Naive B cell (primary cell): ENCODE measurements around the gene FKBP5. TPM values are rescaled to one million over a fixed set of nuclear protein-coding genes. Genes with fewer than 3 reads are reported as not detected.
"Not testable (repeated sequence)": the region's sequence is repeated elsewhere in the genome, so short reads cannot be mapped to it uniquely, and the experiment has no call there.

Source experiments
- ATAC-seq, 2 donors: fragments of 150-1000 bp; cut with Tn5 transposase; 2 replicates each; pipeline ENCODE4 v1.10.0; 2021; ENCODE audit warnings: low read depth in 2 of 2, mild to moderate bottlenecking in 2 of 2, moderate library complexity in 2 of 2
- DNase-seq: peaks from one replicate; pipeline ENCODE4 v3.0.0; 2022
- H3K27ac Mint-ChIP-seq, 6 donors: one replicate each; pipeline ENCODE4 v1.8.0; 2020 to 2022; ENCODE audit warnings: mild to moderate bottlenecking in 6 of 6, mixed read lengths in 6 of 6, moderate library complexity in 5 of 6, inconsistent platforms in 2 of 6
- H3K27me3 Mint-ChIP-seq, 3 donors: one replicate each; pipeline ENCODE4 v1.8.0; 2021 to 2022; ENCODE audit warnings: mixed read lengths in 3 of 3, mild to moderate bottlenecking in 1 of 3
- H3K36me3 Mint-ChIP-seq, 2 donors: one replicate each; pipeline ENCODE4 v1.8.0; 2020 to 2022; ENCODE audit warnings: mixed read lengths in 2 of 2, inconsistent platforms in 1 of 2, mild to moderate bottlenecking in 1 of 2
- H3K4me1 Mint-ChIP-seq, 3 donors: one replicate each; pipeline ENCODE4 v1.8.0; 2020 to 2022; ENCODE audit warnings: mixed read lengths in 3 of 3, inconsistent platforms in 1 of 3, mild to moderate bottlenecking in 1 of 3, moderate library complexity in 1 of 3
- H3K4me3 Mint-ChIP-seq, 8 donors: one replicate each; pipeline ENCODE4 v1.8.0; 2020 to 2022; ENCODE audit warnings: mild to moderate bottlenecking in 8 of 8, mixed read lengths in 8 of 8, moderate library complexity in 8 of 8, inconsistent platforms in 2 of 8
- H3K9me3 Mint-ChIP-seq, 7 donors: one replicate each; pipeline ENCODE4 v1.8.0; 2020 to 2022; ENCODE audit warnings: mixed read lengths in 7 of 7, mild to moderate bottlenecking in 5 of 7, inconsistent platforms in 2 of 7, moderate library complexity in 1 of 7
- polyA plus RNA-seq, 6 donors: library from polyadenylated mRNA; unstranded; fragments of 300-500 nt; fragmentation: Illumina TruSeq; gene quantifications; one replicate each; pipeline ENCODE4 v1.2.3, GENCODE V29; 2021; ENCODE audit warnings: low read depth in 6 of 6

The FKBP5 gene
- polyA plus RNA-seq, 6 donors from 2014 or later: 6.7 to 80.8 (median 15.1) TPM

DNA sequence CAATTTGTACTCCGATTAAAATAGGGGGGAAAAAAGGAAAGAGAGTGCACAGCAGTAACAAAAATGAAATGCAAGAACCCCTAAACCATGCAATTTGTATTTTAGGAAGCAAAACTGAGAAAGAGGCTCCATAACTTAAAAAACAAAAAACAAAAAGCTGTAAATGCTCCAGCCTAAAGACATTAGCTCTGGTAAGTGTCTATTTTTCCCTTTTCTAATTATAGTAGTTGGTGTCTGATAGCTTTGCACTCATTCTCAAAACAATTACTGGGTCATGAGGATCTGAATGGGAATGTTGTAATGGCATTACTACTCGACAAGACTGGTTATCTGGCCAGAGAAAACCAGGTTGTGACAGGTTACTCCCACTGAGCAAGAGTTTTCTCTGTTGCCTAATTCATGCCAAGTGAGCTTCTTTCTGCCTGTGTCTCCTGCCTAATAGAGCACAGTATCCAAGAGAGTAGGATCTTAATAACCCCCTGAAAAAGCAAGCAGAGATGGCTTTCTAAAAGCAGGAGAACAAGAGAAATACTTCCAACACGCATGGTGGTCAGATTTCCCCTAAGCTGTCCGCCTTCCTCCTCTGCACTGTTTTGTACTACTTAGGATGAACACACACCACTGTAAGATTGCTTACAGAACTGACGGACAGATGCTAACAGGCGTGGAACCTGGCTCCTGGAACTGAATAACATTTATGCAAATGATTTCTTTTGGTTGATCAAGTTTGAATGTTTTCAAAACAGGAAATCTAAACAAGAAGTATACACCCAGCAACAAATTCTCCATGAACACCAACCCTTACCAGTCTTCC lies 86.4 kb downstream of the FKBP5 start:
- Mint-ChIP-seq H3K9me3 (no peaks in the 10 kb centered on the region), H3K4me1 (peaks cover 26 to 33% (median 31%) of the 10 kb centered on the region in 3 donors), H3K4me3 (peak overlapping the region; percentile 51 to 90 (median 70)), H3K27me3 (no peaks in the 10 kb centered on the region), H3K27ac (peak overlapping the region; percentile 9 to 94 (median 56)), H3K36me3 (peaks cover 0 to under 1% of the 10 kb centered on the region in 2 donors)
- ATAC-seq (peak; percentile 68 to 79), DNase-seq (peak; percentile 5)

DNA sequence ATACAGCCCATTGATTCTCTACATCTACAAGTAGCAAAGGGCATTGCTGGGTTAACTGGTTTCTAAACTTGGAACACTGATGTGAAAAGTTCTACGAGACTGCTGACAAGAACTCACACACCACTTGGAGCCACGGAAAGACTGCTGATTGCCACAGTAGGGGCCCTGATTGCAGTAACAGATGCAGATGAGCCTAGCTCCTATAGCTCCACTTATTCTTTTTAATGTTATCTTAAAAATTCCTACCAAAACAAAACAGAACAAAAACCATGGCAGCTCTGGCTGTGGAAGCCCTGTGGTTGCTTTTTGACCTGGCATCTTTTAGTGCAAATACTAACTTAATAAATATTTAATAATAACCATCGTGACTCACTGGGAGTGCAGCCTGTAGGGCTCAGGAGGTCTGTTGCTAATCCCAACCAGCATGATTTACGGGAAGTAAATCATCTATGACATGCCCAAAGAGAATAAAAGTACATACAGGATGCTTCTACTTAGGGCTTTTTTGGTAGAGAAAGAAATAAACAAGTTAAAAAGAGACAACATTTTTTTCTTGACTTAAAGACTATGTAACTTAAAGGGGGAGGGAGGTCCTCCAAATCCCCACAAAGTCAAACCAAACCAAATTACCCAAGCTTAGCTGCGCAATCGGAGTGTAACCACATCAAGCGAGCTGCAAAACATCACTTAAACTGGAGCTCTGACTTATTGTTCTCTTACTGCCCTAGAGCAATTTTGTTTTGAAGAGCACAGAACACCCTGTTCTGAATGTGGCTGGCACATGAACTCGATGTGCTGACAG lies 87.2 kb downstream of the FKBP5 start:
- Mint-ChIP-seq H3K27me3 (no peaks in the 10 kb centered on the region), H3K4me1 (peaks cover 29 to 33% (median 31%) of the 10 kb centered on the region in 3 donors)

DNA sequence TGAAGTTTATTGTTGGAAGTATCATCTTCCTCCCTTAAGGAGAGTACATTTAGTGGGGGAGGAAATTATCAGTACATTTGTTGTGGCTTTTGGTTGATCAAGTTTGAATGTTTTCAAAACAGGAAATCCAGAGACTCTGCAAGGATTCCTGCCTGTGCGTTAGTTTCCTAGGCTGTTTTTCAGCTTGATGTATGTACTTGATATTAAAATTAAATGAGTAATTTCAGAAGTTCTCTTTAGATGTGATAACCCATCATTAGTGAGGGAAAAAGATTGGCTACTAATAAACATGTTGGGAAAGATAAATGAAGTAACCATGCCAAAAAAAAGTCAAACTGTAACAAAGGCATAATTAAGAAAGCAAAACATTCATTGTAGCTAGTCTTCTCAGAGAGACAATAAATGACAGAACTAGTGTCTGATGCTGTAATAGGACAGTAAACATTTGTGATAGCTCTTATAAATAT lies 88.0 kb downstream of the FKBP5 start:
- peak overlapping the region in 4 of 8 donors; percentile 24 to 67 (median 48) for H3K4me3 Mint-ChIP-seq
- ATAC-seq: no peak
- no peak for DNase-seq
- H3K27ac Mint-ChIP-seq: peak overlapping the region in 5 of 6 donors; percentile 35 to 90 (median 38)
- H3K27me3 Mint-ChIP-seq: no peaks in the 10 kb centered on the region
- no peaks in the 10 kb centered on the region for H3K9me3 Mint-ChIP-seq
- peaks cover 0 to 12% of the 10 kb centered on the region in 2 donors for H3K36me3 Mint-ChIP-seq
- peaks cover 25 to 33% (median 31%) of the 10 kb centered on the region in 3 donors for H3K4me1 Mint-ChIP-seq

More for the DNA sequence above, 87.2 kb downstream of the FKBP5 start:
- DNase-seq (peak; percentile 7), ATAC-seq (peak; percentile 39 to 41)
- H3K27ac Mint-ChIP-seq: peak overlapping the region in 5 of 6 donors; percentile 30 to 94 (median 69)
- peaks cover 0 to 8% of the 10 kb centered on the region in 2 donors for H3K36me3 Mint-ChIP-seq
- no peaks in the 10 kb centered on the region for H3K9me3 Mint-ChIP-seq
- H3K4me3 Mint-ChIP-seq: peak overlapping the region in 7 of 8 donors; percentile 51 to 90 (median 73)

DNA sequence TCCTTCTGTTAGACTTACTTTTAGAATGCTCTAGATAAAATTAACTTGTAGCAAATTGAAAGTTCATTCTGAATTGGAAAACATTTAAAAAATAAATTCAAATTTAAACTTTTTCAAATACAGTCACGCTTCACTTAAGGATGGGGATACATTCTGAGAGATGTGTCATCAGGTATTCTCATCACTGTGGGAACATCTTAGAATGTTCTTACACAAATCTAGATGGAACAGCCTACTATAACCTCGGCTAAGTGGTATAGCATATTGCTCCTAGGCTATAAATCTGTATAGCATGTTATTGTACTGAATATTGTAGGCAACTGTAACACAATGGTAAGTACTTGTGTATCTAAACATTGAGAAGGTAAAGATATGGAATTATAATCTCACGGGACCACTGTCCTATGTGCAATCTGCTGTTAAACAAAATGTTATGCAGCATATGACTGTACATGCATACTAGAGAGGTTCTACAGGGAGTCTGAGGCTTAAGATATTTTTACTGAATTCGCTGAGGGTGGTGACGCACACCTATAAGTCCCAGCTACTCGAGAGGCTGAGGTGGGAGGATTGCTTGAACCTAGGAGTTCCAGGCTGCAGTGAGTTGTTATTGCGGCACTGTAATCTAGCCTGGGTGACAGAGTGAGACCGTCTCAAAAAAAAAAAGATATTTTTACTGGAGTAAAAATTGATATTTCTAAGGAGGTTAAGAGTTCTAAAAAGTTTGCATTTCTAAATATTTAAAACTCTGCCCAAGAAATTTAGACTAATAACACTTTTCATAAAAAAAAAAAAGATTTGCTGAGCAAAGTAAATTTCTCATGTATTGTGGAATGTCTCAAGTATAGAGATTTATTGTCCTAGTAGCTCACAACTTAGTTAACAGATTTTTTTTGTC lies 88.7 kb downstream of the FKBP5 start:
- Mint-ChIP-seq H3K27me3 (no peaks in the 10 kb centered on the region), H3K4me3 (peak overlapping the region in 3 of 8 donors; percentile 7 to 44 (median 24)), H3K4me1 (peaks cover 25 to 33% (median 31%) of the 10 kb centered on the region in 3 donors), H3K36me3 (peaks cover 0 to 12% of the 10 kb centered on the region in 2 donors), H3K27ac (peak overlapping the region in 3 of 6 donors; percentile 38 to 90 (median 63)), H3K9me3 (no peaks in the 10 kb centered on the region)
- ATAC-seq: no peak
- DNase-seq: no peak

DNA sequence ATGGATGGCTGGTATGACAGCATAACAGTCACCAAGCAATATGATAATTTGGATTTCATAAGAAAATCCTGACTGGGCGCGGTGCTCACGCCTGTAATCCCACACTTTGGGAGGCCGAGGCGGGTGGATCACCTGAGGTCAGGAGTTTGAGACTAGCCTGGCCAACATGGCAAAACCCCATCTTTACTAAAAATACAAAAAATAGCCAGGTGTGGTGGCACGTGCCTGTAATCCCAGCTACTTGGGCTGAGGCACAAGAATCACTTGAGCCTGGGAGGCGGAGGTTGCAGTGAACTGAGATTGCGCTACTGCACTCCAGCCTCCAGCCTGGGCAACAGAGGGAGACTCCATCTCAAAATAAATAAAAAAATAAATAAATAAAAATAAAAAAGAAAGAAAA lies 90.1 kb downstream of the FKBP5 start:
- not testable (repeated sequence) for H3K27me3 Mint-ChIP-seq, ATAC-seq, DNase-seq, H3K4me3 Mint-ChIP-seq, H3K27ac Mint-ChIP-seq, H3K9me3 Mint-ChIP-seq
- Mint-ChIP-seq H3K4me1 (peaks cover 25 to 33% (median 31%) of the 10 kb centered on the region in 3 donors), H3K36me3 (peaks cover 0 to 12% of the 10 kb centered on the region in 2 donors)

DNA sequence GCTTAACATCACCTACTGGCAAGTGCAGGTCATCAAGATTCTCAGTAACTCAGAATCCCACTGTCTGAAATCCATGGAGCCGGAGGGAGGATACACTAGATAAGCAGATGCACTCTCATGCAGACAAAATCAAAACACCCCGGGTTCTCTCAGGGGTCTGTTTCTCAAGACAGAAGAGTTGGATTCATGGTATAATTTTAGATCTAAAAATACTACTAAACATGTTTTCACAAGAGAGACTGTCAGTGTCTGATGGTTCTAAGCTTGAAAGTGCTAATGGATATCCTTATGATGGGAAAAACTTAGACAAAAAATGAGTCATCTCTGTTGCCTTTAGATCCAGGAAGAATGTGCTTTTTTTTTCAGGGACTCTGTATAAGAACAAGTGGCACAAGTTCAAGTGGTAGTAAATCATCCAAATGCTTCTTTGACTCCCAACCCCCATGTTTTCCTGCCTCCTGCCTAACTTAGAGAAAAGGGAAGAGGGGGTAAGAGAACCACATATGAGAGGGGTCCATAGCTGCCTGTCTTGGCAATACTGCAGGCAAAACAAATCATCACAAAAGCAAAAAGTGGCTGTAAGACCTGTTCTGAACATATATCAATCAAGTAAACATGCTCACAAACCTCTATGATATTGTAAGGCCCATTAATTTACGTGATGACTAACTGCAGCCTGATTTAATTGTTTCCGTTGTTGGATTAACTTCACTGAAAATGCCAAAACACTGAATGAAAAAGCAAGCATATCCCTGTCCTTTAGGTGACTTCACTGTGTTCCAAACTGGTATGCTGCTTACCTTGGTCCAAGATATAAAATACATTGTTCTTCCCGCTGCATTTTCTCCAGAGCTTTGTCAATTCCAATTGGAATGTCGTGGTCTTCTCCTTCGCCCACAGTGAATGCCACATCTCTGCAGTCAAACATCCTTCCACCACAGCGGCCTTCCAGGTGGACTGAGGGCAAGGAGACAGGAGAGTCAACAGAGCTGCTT lies 92.0 kb downstream of the FKBP5 start:
- Mint-ChIP-seq H3K4me3 (no peak overlapping the region), H3K9me3 (no peaks in the 10 kb centered on the region)

DNA sequence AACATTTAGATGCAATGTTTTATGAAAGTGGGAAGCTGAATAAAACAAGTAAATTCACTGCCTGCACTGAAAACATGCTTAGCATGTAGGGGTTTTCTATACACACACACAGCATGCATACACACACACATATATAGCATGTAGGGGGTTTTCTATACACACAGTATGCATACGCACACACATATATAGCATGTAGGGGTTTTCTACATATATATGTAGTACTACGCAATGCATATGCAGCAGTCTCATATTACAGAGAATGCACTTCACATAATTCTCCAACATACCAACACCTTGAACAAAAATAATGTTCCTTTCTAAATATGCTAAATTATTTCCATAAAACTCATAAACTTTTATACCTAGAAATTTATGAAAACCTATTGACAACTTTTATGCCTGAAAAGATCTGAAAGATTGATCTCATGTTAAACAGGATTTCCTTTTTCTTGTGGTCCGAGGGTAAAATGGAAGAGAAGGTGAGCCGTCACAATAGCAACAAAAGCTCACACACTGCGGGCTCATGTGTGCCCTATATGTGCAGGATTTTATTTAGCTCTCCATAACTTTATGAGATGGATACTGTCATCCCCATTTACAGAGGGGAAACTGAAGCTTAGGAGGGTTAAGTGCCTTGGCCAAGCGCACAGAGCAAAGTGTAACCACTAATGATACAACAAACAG lies 94.1 kb downstream of the FKBP5 start:
- DNase-seq (no peak), ATAC-seq (no peak)
- H3K4me1 Mint-ChIP-seq: peaks cover 0 to 7% (median 0%) of the 10 kb centered on the region in 3 donors
- peaks cover 0 to 12% of the 10 kb centered on the region in 2 donors for H3K36me3 Mint-ChIP-seq
- H3K27ac Mint-ChIP-seq: no peak overlapping the region
- H3K27me3 Mint-ChIP-seq: no peaks in the 10 kb centered on the region
- no peaks in the 10 kb centered on the region for H3K9me3 Mint-ChIP-seq
- no peak overlapping the region for H3K4me3 Mint-ChIP-seq

More for the DNA sequence above, 92.0 kb downstream of the FKBP5 start:
- peaks cover 13 to 18% (median 17%) of the 10 kb centered on the region in 3 donors for H3K4me1 Mint-ChIP-seq
- peak overlapping the region in 1 of 6 donors; percentile 57 for H3K27ac Mint-ChIP-seq
- peaks cover 0 to 12% of the 10 kb centered on the region in 2 donors for H3K36me3 Mint-ChIP-seq
- DNase-seq: no peak
- no peak for ATAC-seq
- H3K27me3 Mint-ChIP-seq: no peaks in the 10 kb centered on the region

DNA sequence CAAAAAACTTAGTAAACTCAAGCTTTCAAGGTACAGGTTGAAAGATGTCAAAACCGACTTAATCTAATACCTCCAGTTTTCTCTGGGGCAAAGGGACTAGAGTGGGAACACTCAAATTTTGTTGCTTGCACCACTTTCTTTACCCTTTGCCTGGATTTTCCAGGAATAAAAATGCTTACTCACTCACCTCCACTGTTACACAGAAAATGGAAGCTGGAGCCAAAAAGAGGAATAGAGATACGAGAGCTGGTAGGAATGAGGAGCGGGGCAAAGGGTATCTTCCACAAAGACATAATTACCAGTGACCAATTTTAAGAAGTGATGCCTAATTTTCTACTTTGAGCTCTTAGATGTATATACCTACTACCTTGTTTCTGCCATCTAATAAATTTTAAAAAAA lies 96.5 kb downstream of the FKBP5 start:
- no peak overlapping the region for H3K4me3 Mint-ChIP-seq
- DNase-seq: no peak
- no peaks in the 10 kb centered on the region for H3K27me3 Mint-ChIP-seq
- peaks cover 0 to 3% (median 0%) of the 10 kb centered on the region in 3 donors for H3K4me1 Mint-ChIP-seq
- H3K36me3 Mint-ChIP-seq: peaks cover 0 to 10% of the 10 kb centered on the region in 2 donors
- H3K9me3 Mint-ChIP-seq: no peaks in the 10 kb centered on the region
- no peak for ATAC-seq
- H3K27ac Mint-ChIP-seq: no peak overlapping the region

DNA sequence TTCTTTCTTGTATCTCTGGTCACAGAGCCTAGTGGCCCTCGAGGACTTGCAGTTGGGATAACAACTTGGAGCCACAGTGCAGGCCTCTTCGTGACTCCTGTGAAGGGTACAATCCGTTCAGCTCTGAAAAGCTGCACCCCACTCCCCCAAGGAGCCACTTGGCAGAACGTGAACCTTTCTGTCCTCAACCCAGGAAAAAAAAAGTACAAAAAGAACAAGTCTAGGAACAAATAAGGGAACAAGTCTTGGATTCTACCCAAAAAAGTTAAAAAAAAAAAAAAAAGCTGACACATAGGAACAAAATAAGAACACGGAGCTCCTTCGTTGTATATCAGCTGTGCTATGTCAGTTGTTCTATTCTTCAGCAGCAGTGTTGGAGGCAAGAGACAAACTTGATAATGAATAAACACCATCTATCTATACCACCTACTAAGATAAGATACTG lies 98.1 kb downstream of the FKBP5 start:
- ATAC-seq: no peak
- no peaks in the 10 kb centered on the region for H3K36me3 Mint-ChIP-seq

DNA sequence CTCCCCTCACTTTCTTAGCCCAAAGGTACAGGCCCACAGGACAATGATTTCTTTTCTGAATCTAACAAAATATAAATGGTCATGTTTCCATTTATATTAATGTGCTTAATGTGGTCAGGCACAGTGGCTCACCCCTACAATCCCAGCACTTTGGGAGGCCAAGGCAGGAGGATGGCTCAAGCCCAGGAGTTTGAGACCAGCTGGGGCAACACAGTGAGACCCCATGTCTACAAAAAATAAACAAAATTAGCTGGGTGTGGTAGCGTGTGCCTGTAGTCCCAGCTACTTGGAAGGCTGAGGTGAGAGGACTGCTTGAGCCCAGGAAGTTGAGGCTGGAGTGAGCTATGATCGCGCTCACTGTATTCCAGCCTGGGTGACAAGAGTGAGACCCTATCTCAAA lies 98.8 kb downstream of the FKBP5 start:
- Mint-ChIP-seq H3K27ac (peak overlapping the region in 2 of 6 donors; percentile 19 to 56), H3K4me1 (peaks cover 5 to 13% (median 7%) of the 10 kb centered on the region in 3 donors)
- no peak for ATAC-seq

More for the DNA sequence above, 98.1 kb downstream of the FKBP5 start:
- H3K9me3 Mint-ChIP-seq: no peaks in the 10 kb centered on the region
- no peaks in the 10 kb centered on the region for H3K27me3 Mint-ChIP-seq
- peaks cover 5 to 13% (median 7%) of the 10 kb centered on the region in 3 donors for H3K4me1 Mint-ChIP-seq
- no peak overlapping the region for H3K4me3 Mint-ChIP-seq
- DNase-seq: no peak
- no peak overlapping the region for H3K27ac Mint-ChIP-seq

DNA sequence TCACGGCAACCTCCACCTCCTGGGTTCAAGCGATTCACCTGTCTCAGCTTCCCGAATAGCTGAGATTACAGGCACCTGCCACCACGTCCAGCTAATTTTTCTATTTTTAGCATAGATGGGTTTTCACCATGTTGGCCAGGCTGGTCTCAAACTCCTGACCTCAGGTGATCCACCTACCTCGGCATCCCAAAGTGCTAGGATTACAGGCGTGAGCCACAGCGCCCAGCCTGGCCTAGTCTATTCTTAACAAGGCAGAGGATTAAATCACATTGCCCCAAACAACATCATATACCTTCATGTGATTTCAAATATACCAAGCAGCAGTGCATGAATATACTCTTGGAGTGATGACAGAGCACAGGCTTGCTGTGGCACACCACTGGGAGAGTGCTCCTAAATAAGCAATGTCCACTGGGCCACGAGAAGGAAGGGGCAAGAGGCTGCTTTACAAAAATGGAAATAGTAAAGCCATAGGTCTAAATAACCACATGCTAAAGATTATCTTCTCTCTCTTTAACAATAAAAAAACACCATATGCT lies 99.4 kb downstream of the FKBP5 start:
- Mint-ChIP-seq H3K4me3 (no peak overlapping the region), H3K4me1 (peaks cover 5 to 13% (median 7%) of the 10 kb centered on the region in 3 donors), H3K27me3 (no peaks in the 10 kb centered on the region), H3K27ac (no peak overlapping the region), H3K9me3 (no peaks in the 10 kb centered on the region), H3K36me3 (no peaks in the 10 kb centered on the region)
- no peak for ATAC-seq
- no peak for DNase-seq

More for the DNA sequence above, 98.8 kb downstream of the FKBP5 start:
- no peaks in the 10 kb centered on the region for H3K9me3 Mint-ChIP-seq
- H3K36me3 Mint-ChIP-seq: no peaks in the 10 kb centered on the region
- no peaks in the 10 kb centered on the region for H3K27me3 Mint-ChIP-seq
- no peak overlapping the region for H3K4me3 Mint-ChIP-seq
- no peak for DNase-seq
